GM08714 (cell line): ENCODE data around the gene NAA30.

Experiments used
- H3K4me3 ChIP-seq: fragments of 200-500 bp; sonication (Bioruptor generic); 2 replicates; pipeline ENCODE4 v1.5.1; 2014; ENCODE audit warnings: mild to moderate bottlenecking, low read length, inconsistent platforms
- ZNF274 ChIP-seq: IDR thresholded peaks from 2 replicates; pipeline ENCODE4 v1.6.1; 2012; ENCODE audit warnings: mild to moderate bottlenecking, low read depth, low read length

The NAA30 gene

GRCh38 chr14:57382283-57382682 lies 8.1 kb upstream of the NAA30 start:
- H3K4me3 ChIP-seq = no peak overlapping the region
- TF ChIP-seq ZNF274 = no peak

DNA sequence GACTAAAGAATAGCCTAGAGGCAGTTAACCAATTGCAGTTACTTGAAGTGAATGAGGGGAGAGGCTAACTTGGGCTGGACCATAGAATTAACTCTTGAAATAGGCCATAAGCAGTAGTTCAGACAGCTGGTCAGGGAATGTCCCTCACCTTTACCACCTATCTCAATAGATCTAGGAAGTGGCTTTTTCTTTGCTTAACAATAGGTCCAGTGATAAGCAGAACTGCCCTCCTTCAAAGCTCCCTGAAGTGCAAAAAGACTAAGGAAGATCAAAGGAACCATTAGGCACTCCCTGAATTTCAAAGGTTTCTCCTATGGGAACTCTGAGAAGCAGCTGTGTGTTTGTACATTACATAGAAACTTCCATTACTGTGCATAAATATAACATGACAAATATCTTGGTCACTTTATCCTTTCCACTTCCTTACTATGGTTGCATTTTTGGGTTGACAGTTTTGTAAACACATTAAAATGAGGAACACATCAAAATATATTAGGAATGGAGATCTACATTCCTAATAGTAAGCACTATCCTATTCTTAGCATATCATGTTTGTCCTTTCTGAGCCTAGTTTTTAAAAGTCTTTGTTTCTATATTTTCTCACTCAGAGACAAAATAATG lies 7.2 kb upstream of the NAA30 start:
- no peak overlapping the region for H3K4me3 ChIP-seq
- no peak for TF ChIP-seq ZNF274

- no peak for TF ChIP-seq ZNF274
- H3K4me3 ChIP-seq = no peak overlapping the region
Measured at GRCh38 chr14:57388067-57388466, 2.3 kb upstream of the NAA30 start.

DNA sequence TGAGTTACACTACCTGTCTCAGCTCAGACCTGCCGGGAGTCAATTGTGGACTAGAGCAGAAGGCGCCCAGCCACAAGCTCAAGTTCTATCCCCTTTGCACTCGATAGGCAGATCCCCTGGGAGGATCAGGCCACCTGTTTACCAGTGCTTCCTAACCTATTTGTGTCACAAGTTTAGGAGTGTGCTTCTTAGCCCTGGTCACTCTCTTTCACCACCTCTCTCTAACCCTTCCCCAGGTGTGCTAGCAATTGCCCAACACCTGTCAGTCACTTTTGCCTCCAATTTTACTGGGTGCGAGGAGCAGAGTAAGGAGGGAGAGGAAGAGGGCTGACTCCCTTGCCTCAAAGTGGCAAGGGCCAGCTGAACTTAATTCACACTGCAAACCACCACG lies 745 bp upstream of the NAA30 start:
- H3K4me3 ChIP-seq = peak overlapping the region; percentile 78
- TF ChIP-seq ZNF274 = no peak

DNA sequence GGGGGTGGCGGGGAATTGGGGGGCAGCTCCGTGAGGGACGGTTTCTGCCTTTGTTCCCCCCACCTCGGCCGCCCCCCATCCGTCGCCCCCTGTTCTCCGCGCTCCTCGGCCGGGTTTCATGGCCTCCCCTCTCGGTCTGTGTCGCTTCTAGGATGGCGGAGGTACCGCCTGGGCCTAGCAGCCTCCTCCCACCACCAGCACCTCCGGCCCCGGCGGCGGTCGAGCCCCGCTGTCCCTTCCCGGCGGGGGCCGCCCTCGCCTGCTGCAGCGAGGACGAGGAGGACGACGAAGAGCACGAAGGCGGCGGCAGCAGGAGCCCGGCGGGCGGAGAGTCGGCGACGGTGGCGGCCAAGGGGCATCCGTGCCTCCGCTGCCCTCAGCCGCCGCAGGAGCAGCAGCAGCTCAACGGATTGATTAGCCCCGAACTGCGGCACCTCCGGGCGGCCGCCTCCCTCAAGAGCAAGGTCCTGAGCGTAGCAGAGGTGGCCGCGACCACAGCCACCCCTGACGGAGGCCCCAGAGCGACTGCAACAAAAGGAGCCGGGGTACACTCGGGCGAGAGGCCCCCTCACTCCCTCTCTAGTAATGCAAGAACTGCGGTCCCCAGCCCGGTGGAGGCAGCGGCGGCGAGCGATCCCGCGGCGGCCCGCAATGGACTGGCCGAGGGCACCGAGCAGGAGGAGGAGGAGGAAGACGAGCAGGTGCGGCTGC lies 575 bp downstream of the NAA30 start:
- H3K4me3 ChIP-seq = peak overlapping the region; percentile 96
- no peak for TF ChIP-seq ZNF274

DNA sequence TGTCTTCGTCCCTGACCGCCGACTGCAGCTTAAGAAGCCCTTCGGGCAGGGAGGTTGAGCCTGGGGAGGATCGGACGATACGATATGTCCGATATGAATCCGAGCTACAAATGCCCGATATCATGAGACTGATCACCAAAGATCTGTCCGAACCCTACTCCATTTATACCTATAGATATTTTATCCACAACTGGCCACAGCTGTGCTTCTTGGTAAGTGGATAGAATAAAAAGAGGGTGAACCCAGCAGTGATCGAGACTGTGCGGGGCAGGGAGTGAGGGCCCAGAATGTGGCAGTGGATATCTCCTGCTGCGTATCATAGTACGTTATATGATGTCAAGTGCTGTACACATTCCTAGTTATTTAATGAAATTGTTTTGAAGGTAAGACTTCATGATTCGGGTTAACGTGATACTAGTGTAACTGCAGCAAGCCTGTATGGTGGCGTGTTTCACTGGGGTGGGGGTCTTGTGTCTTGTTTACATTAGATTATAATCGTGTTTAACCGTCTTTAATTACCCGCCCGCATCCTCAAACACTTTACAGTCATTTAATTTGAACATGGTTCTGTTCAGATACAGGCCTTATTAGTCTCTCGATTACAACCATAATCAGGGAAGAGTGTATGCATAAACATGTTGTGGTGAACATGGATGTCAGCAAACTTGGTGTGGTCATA lies 1.3 kb downstream of the NAA30 start:
- TF ChIP-seq ZNF274 = no peak
- H3K4me3 ChIP-seq = peak overlapping the region; percentile 96

DNA sequence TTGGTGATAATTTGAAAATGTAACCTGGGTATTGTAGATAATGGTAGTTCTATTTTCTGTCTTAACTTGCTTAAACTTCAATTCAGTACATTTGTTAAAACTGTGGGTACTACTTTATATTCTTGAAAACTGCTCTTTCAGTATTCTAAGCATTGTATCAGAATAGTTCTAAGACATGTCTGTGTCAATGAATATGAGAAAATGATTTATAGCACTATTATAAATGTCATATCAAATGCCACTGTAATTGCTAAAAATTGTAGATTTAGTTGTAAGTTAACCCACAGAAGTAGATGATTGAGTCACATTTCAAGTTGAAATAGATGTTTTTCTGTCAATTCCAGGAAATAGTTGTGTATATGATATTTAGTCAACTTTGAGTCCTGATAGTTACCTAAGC lies 2.4 kb downstream of the NAA30 start:
- H3K4me3 ChIP-seq = peak overlapping the region; percentile 96; the same call in 1 of the 2 replicates
- TF ChIP-seq ZNF274 = no peak

DNA sequence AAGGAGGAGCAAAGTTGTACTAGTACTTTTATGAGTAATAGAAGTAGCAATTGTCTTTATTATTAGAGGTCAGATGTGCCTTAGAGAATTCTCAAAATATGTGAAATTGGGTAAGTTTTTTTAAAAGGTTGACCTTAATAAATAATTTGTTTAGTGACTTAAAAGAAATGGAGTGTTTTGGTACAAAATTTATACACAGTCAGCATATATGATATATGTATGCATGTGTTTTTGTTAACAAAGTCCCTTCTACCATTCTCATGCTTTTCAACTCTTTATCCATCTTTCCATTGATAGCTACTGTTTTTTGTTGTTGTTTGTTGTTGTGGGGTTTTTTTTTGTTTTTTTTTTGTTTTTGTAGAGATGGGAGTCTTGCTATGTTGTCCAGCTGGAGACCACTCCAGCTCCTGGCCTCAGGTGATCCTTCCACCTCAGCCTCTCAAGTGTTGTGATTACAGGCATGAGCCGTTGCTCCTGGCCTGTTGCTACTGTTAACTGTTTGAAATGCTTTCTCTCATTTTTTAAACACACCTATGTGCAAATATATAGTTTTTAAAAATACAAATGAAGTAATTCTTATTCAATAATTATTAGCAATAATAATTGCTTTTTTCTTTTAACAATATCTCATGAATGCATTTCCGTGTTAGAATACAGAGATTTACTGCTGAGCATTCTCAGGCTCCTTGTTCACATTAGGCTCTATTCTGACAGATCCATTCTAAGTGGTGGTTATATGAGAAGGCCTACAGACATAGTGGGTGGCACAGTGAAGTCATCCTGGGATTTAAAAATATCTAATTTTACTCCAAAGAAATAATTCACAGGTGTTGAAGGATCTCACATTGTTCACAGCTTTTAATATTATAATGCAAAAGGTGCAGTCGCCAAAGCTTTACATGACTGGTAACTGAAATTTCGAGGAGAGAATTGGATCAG lies 10.4 kb downstream of the NAA30 start:
- TF ChIP-seq ZNF274 = no peak
- no peak overlapping the region for H3K4me3 ChIP-seq

DNA sequence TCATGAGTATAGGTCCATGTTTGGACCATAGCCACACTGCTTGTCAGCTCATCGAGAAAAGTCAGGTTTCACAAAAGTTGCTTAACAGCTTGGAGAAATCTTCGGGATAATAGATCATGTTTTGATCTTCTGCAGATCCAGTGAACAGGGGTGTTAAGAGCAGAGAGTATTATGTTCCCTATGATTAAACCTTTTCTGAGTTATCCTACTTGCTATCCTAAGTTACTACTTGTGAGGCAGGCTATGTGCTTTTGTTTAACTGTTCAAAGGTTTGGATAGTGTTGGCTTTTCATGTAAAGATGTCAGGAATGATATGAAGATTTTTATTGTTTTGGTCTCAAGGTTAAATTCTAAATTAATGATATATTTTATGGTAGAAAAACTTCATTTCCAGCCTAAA lies 11.1 kb downstream of the NAA30 start:
- H3K4me3 ChIP-seq = no peak overlapping the region
- no peak for TF ChIP-seq ZNF274

DNA sequence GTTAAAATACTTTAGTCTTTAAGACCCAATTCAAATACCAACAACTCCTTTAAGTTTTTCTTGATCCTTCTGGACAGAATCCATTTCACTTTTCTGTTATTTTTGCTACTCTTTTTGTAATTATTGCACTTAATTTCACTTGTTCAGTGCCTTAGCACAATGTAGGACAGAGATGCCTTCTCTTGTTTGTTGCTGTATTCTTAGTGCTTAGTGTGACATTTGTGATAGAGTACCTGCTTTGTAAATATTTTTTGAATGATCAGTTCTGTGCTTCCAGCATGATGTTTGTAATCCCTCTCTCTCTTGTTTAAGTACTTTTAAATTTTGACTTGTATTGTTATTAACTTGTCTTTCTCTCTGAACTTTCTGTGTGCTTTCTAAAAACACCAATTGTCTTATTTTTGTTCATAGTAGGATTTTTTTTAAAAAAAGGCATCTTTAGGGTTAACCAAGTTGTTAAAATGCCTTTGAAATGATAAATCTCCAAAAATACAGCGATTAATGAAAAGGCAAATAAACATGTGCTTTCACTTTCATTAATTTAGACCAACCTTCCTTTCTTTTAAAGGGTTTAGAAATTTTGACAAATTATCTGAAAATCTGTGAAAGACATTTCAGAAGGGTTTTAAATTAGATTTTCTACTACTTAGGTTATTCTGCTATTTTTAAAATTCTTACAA lies 11.9 kb downstream of the NAA30 start:
- H3K4me3 ChIP-seq = no peak overlapping the region
- no peak for TF ChIP-seq ZNF274

- TF ChIP-seq ZNF274 = no peak
- H3K4me3 ChIP-seq = no peak overlapping the region
Measured at GRCh38 chr14:57403521-57403864, 13.1 kb downstream of the NAA30 start.

DNA sequence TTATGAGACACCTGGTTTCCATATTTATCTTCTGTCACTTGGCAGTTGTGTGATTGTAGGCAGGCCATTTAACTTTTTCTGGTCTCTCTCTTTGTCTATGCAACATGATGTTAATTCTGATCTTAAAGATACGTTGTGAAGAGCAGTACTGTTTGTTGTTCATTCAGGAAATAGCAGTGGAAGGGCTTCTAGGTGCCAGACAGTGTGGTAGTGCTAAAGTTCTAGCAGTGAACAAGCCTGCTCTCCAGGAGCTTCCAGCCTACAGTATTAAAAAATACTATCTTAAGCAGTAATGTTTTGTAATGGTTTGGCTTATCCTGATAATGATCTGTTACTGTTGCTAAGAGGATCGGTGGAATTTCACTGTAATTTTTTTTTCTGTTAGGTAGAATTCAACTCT lies 15.2 kb downstream of the NAA30 start:
- H3K4me3 ChIP-seq = no peak overlapping the region
- TF ChIP-seq ZNF274 = no peak

- no peak overlapping the region for H3K4me3 ChIP-seq
- TF ChIP-seq ZNF274 = no peak
Measured at GRCh38 chr14:57408037-57408436, 17.7 kb downstream of the NAA30 start.

GRCh38 chr14:57408634-57409033 lies 18.2 kb downstream of the NAA30 start:
- H3K4me3 ChIP-seq = no peak overlapping the region
- no peak for TF ChIP-seq ZNF274
